Fibroblast of skin of left quadriceps (primary cell): ENCODE data around the gene KCNAB2.
A peak's percentile ranks its signal among the peaks of the same experiment; 100 is the strongest.

Source experiments
- DNase-seq, 2 experiments: peaks; one replicate each; pipeline ENCODE4 v3.0.0-alpha.2; 2013; ENCODE audit warnings: low read depth in 2 of 2

The KCNAB2 gene

GRCh38 chr1:6030547-6031261 lies 15.0 kb upstream of the KCNAB2 start:
- DNase-seq = no peak

DNA sequence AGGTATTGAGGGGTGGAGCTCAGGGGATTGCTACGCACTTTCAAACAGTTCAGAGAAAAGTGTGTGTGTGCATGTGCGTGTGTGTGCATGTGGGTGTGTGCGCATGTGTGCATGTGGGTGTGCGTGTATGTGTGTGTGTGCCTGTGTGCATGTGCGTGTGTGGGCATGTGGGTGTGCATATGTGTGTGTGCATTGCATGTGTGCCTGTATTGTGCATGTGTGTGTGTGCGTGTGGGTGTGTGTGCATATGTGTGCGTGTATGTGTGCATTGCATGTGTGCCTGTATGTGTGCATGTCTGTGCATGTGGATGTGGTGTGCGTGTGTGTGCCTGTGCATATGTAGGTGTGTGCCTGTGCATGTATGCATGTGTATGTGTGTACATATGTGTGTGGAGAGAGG lies 12.6 kb upstream of the KCNAB2 start:
- no peak for DNase-seq

- no peak for DNase-seq
Measured at GRCh38 chr1:6033986-6034749, 11.5 kb upstream of the KCNAB2 start.

DNA sequence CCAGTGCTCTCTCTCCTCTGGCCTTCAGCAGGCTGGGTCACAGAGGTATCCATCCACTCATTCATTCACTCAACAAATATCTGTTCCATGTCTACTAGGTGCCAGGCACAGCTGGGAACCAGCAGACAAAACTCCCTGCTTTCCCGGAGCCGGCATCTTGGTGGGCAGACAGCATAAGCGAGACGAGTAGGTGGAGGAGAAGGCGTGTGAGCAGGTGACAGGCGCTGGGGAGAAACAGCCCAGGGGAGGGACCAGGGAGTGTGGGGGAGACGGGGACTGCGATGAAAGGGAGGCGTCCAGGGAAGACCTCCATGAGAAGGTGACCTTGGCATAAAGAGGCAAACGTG lies 11.0 kb upstream of the KCNAB2 start:
- DNase-seq = no peak

DNA sequence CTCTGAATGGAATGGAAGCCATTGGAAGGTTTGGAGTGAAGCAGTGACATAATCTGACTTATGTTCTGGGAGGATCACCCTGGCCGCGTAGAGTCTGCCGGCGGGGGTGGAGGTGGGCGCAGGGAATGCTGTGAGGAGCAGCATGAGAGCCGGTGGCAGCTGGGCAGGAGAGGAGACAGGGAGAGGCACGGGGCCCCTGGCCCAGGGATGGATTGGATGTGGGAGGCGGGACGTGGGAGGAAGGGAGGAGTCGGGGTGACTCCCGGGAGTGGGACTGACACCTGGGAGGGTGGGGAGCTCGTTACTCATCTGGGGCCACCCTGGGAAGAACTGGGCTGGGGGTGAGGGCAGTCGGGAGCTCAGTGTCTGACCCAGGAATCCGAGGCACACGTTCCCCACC lies 10.4 kb upstream of the KCNAB2 start:
- no peak for DNase-seq

- no peak for DNase-seq
Measured at GRCh38 chr1:6035719-6036118, 10.0 kb upstream of the KCNAB2 start.

- peak; percentile 72 for DNase-seq
Measured at GRCh38 chr1:6037338-6037762, 8.3 kb upstream of the KCNAB2 start.

- DNase-seq = no peak
Measured at GRCh38 chr1:6038603-6039002, 7.1 kb upstream of the KCNAB2 start.

- DNase-seq = no peak
Measured at GRCh38 chr1:6039031-6039430, 6.7 kb upstream of the KCNAB2 start.

GRCh38 chr1:6040444-6040843 lies 5.2 kb upstream of the KCNAB2 start:
- DNase-seq = no peak

DNA sequence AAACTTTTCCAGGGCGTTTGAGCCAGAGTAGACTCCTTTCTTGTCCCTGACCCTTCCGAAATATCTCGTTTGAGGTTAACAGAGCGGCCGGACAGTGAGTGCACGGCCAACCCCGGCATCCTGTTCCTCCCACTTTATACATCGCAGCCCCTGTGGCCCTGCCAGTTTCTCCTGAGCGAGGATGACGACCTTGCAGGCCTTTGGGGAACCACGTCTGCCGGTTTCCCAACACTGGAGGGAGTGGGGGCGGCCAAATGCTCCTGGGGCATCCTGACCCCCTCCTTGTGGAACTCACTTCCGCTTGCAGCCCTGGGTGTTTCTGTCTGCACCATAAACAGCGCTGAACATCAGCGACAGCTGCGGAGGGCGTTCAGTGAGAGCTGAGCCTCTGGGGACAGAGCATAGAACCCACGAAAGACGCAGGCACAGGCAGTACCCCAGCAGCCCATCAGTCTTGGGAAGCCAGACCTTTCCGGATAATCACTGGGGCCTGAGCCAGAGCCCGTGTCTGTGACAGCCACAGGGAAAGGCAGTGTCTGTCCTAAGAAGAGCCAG lies 4.8 kb upstream of the KCNAB2 start:
- no peak for DNase-seq

GRCh38 chr1:6041432-6042062 lies 4.1 kb upstream of the KCNAB2 start:
- no peak for DNase-seq

DNA sequence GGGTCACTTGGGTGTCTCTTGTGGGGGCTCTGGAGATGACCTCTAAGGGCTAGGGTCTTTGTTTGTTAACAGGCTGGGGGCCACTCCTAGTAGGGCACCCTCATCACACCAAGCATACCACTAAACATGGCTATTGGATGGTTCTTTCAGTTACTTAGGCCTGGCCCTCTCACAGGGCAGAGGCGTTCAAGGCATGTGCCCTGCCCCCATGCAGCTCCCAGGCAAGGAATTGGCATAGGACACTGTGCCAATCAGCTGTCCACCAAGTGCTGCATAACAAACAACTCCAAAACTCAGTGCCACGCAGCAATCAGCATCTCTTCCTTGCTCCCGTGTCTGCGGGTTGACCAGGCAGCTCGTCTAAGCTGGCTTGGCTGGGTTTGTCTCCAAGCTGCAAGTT lies 2.1 kb upstream of the KCNAB2 start:
- DNase-seq = no peak

DNA sequence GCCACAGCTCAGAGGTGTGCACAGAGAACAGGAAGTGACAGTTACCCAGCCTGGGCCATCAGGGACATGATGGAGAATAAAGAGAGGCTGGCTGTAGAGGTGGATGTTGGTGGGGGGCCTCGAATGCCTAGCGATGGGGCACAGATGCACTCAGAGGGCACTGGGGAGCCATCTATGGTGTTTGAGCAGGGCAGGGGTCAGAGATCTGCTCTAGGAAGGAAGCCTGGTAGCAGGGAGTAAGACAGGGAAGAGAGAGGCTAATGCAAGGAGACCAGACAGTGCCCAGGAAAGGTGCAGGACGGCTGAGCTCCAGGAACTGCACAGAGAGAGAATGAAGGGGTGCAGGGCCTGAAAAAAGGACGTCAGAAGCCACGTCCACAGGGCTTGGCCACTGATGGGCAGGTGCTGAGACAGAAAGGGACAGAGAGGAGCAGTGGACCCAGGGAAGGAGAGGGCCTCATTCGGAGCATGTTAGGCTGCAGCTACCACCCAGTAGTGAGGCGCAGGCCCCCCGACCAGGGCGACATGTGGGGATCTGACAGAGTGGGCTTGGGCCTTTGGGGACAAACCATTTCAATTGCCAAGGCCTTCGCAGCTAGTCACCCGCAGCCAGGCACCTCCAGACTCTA lies 1.1 kb upstream of the KCNAB2 start:
- no peak for DNase-seq

DNA sequence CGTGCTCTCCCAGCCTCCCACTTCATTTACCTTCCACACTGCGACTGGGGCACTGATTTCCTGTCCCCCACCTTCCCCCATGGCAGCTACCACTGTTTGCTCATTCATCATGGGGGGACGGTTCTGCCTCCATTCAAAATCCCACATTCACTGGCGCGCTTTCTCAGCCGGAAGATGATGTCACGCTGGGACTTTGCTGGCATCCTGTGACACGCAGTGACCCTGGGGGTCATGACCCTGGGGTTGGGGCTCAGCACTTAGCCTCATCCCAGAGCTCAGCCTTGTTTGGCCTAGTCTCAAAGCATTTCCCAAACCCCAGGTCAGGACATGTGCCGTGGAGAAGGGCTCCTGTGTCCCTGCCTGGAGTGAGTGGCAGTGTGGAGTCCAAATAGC lies 582 bp upstream of the KCNAB2 start:
- no peak for DNase-seq

DNA sequence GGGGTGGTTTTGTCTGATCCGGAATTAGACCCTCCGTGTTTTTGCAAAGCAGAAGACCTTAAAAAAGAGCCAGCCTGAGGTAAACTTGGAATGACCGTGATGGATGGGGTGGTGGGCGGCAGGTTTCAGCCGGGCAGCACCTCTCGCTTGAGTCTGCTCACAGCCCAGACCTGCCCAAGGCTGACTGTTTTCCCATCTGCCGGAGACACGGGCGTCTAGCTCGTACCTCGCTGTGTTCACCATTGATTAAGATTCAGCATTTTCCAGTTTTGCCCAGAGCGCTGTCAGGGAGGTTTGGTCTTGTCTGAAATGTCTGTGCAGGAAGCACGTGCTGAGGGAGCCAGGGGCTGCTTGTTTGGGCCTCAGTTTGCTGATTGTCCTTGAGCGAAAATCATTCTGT lies 591 bp downstream of the KCNAB2 start:
- DNase-seq = no peak

DNA sequence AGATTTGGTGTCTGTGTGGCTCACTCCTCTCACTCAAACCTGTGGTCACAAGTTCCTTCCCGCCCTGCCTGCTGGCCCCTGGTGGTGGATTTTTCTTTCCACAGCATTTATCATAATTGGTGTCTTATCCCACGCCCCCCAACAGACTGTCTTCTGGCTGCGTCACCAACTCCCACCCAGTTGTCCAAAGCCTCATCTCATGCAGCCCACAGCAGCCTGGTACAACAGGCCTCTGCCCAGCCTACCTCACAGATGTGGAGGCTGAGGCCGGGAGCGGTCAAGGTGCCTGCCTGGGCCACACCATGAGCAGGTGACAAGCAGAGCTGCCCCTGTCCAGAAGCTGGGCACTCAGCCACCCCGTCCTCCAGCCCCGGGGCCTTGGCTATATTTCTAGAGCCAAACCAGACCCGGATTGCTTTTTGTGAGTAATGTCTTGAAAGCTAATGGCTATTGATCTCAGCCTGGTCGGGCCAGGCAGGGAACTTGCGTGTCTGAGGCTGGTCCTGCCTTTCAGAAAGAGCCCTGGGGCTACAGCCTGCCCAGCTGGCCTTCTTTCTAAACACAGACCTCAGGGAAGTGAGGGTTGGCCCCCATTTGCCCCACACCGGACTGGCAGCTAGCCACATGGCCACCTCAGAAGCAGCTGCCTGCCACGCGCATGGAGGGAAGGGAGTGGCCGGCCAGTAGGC lies 2.6 kb downstream of the KCNAB2 start:
- DNase-seq = no peak

DNA sequence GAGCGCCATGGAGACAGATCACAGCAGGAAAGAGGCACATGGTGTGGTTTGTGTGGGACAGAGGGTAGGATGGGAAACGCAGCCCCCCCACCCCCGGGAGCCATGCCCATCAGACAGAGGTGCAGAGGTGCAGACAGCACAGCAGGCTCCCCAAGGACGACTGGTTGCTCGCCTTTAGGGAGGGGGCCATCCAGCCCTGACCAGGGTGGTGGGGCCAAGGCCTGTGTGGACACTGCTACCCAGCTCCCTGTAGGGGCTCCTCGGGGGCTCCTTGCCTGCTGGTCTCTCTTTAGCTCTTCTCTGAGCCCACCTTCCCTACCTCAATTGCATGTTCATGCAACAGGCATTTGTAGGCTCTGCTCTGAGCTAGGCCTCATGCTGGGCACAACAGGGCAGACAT lies 3.7 kb downstream of the KCNAB2 start:
- no peak for DNase-seq

GRCh38 chr1:6051423-6051822 lies 5.7 kb downstream of the KCNAB2 start:
- DNase-seq = no peak

GRCh38 chr1:6052543-6053205 lies 7.0 kb downstream of the KCNAB2 start:
- peak; percentile 30 to 32 for DNase-seq

- DNase-seq = no peak
Measured at GRCh38 chr1:6053206-6053546, 7.5 kb downstream of the KCNAB2 start.
